HL-60 (cell line): ENCODE measurements around the gene BBS1.

Experiments
- DNase-seq, 2 experiments: peaks; one replicate each; pipeline ENCODE4 v3.0.0-alpha.2; 2010 to 2020; ENCODE audit warnings: low read depth in 1 of 2, low spot score in 1 of 2
- H3K27ac ChIP-seq: fragments of 250-450 bp; sonication (Bioruptor Pico); replicated peaks from 2 replicates; pipeline ENCODE4 v1.5.1; 2020; ENCODE audit warnings: mild to moderate bottlenecking, moderate library complexity
- H3K27me3 ChIP-seq: fragments of 250-450 bp; sonication (Bioruptor Pico); 2 replicates; pipeline ENCODE4 v1.5.1; 2021; ENCODE audit warnings: mild to moderate bottlenecking, moderate library complexity; ENCODE audit not compliant: insufficient read depth, poor library complexity, severe bottlenecking
- H3K4me3 ChIP-seq: replicated peaks from 2 replicates; pipeline ENCODE4 v1.5.1; 2011; ENCODE audit warnings: mild to moderate bottlenecking, control low read depth, low read length; ENCODE audit not compliant: insufficient read depth
- GABPA ChIP-seq: IDR thresholded peaks from 2 replicates; pipeline ENCODE4 v1.6.1; 2012; ENCODE audit warnings: low read depth
- POLR2AphosphoS5 ChIP-seq: IDR thresholded peaks from 2 replicates; pipeline ENCODE4 v1.6.1; 2012; ENCODE audit warnings: low read depth
- REST ChIP-seq: IDR thresholded peaks from 2 replicates; pipeline ENCODE4 v1.6.1; 2012; ENCODE audit warnings: low read depth; ENCODE audit not compliant: insufficient replicate concordance
- SPI1 ChIP-seq: IDR thresholded peaks from 2 replicates; pipeline ENCODE4 v1.6.1; 2012; ENCODE audit warnings: low read depth, mild to moderate bottlenecking, borderline replicate concordance
- TF ChIP-seq, protein P1 (sequence below): IDR thresholded peaks from one replicate; pipeline ENCODE4 v1.5.1; 2011; ENCODE audit warnings: low read length, control low read depth, inconsistent platforms; ENCODE audit not compliant: insufficient read depth

BBS1 gene

GRCh38 chr11:66476173-66476840 lies 34.1 kb upstream of the BBS1 start:
- no peak overlapping the region for H3K4me3 ChIP-seq
- TF ChIP-seq SPI1 (no peak), GABPA (no peak), POLR2AphosphoS5 (0 out of 2 replicates have a peak, but pooled peaks have one; percentile 12), REST (no peak)
- TF ChIP-seq, protein P1, sequence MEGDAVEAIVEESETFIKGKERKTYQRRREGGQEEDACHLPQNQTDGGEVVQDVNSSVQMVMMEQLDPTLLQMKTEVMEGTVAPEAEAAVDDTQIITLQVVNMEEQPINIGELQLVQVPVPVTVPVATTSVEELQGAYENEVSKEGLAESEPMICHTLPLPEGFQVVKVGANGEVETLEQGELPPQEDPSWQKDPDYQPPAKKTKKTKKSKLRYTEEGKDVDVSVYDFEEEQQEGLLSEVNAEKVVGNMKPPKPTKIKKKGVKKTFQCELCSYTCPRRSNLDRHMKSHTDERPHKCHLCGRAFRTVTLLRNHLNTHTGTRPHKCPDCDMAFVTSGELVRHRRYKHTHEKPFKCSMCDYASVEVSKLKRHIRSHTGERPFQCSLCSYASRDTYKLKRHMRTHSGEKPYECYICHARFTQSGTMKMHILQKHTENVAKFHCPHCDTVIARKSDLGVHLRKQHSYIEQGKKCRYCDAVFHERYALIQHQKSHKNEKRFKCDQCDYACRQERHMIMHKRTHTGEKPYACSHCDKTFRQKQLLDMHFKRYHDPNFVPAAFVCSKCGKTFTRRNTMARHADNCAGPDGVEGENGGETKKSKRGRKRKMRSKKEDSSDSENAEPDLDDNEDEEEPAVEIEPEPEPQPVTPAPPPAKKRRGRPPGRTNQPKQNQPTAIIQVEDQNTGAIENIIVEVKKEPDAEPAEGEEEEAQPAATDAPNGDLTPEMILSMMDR: no peak
- no peak overlapping the region for H3K27ac ChIP-seq
- H3K27me3 ChIP-seq: no peaks in the 10 kb centered on the region
- no peak for DNase-seq

- no peak for DNase-seq
- H3K27ac ChIP-seq: no peak overlapping the region
These were observed 33.6 kb upstream of the BBS1 start for GRCh38 chr11:66476841-66477251.

More at GRCh38 chr11:66476841-66477251, 33.6 kb upstream of the BBS1 start:
- TF ChIP-seq POLR2AphosphoS5: no peak
- no peak for TF ChIP-seq GABPA
- TF ChIP-seq, protein P1: no peak
- no peak for TF ChIP-seq REST
- TF ChIP-seq SPI1: no peak
- Histone ChIP-seq H3K27me3 (no peaks in the 10 kb centered on the region), H3K4me3 (no peak overlapping the region)
